ENCODE measurements around the gene PRPF6. TPM values are rescaled to one million over a fixed set of nuclear protein-coding genes. Genes with fewer than 3 reads are reported as not detected.

Gene PRPF6
- total RNA-seq, 1 donor from 2014 or later: 52.6 TPM

DNA sequence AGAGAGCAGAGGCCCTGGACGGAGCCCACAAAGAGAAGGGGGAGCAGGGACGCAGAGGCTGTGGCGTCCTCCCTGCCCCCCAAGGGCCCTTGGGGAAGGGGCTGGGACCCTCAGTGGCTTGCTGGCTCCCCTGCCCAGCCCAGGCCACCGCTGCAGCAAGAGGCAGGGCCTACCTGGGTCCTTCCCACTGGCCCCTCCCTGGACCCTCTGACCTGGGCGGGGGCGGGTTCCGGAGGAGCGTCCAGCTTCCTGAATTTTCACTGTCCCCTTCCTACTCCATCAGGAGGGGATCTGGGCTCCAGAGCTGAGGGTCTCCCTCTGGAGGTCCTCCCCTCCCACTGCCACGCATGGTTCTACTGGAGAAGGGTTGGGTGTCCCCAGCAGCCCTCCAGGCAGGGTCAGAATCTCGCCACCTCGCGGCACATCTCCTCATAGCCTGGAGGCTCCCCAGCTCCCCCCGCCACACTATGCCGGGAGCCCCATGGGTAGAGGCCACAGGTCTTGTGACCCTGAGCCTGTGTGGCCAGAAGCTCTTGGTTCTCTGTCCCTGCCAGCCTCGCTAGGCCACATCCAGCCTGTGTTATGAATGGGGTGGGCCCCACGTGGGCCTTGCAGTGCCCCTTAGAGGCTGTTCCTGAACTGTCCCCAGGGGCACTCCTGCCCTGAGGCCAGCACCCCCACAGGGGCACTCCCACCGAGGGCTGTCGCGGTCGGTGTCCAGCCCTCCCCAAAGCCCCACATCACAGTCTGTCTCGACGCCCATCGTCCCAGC, 69.5 kb downstream of the PRPF6 start:
- FAIRE-seq: no peak
- Histone ChIP-seq H3K4me1 (ENCODE audit: insufficient read depth, low read length) (no peaks in the 10 kb centered on the region), H3K27me3 (ENCODE audit: insufficient read depth, low read length) (peaks cover 42% of the 10 kb centered on the region), H4K20me1 (ENCODE audit: insufficient read depth, low read length) (peaks cover 12% of the 10 kb centered on the region), H3K36me3 (ENCODE audit: insufficient read depth, low read length) (no peaks in the 10 kb centered on the region), H3K9ac (ENCODE audit: low read length) (no peak overlapping the region), H3K9me3 (ENCODE audit: insufficient read depth, low read depth, low read length) (no peaks in the 10 kb centered on the region), H3K4me3 (ENCODE audit: insufficient read depth, low read depth, low read length) (no peak overlapping the region), H3K79me2 (ENCODE audit: insufficient read depth, low read length) (no peaks in the 10 kb centered on the region), H3K27ac (ENCODE audit: low read depth, low read length) (no peak overlapping the region), H2AFZ (ENCODE audit: low read depth, low read length) (no peak overlapping the region), H3K4me2 (ENCODE audit: low read length) (no peak overlapping the region)
- Mint-ChIP-seq H3K4me1 (ENCODE audit: low read depth, unreplicated experiment) (peaks cover 6% of the 10 kb centered on the region), H3K4me3 (ENCODE audit: unreplicated experiment) (no peak overlapping the region), H3K27me3 (ENCODE audit: low read depth, unreplicated experiment) (peaks cover 39% of the 10 kb centered on the region), H3K36me3 (ENCODE audit: low read depth, unreplicated experiment) (no peaks in the 10 kb centered on the region), H3K9me3 (ENCODE audit: unreplicated experiment) (no peaks in the 10 kb centered on the region), H3K27ac (ENCODE audit: unreplicated experiment) (no peak overlapping the region)
- TF ChIP-seq, protein P1, sequence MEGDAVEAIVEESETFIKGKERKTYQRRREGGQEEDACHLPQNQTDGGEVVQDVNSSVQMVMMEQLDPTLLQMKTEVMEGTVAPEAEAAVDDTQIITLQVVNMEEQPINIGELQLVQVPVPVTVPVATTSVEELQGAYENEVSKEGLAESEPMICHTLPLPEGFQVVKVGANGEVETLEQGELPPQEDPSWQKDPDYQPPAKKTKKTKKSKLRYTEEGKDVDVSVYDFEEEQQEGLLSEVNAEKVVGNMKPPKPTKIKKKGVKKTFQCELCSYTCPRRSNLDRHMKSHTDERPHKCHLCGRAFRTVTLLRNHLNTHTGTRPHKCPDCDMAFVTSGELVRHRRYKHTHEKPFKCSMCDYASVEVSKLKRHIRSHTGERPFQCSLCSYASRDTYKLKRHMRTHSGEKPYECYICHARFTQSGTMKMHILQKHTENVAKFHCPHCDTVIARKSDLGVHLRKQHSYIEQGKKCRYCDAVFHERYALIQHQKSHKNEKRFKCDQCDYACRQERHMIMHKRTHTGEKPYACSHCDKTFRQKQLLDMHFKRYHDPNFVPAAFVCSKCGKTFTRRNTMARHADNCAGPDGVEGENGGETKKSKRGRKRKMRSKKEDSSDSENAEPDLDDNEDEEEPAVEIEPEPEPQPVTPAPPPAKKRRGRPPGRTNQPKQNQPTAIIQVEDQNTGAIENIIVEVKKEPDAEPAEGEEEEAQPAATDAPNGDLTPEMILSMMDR (IDR thresholded peaks at IDR 0.05; ENCODE audit: insufficient read depth, low read depth, low read length): no peak
- no peak for TF ChIP-seq EZH2 (IDR thresholded peaks at IDR 0.05; ENCODE audit: insufficient read depth, low read length)
- no peak for DNase-seq (ENCODE audit: low read depth)

DNA sequence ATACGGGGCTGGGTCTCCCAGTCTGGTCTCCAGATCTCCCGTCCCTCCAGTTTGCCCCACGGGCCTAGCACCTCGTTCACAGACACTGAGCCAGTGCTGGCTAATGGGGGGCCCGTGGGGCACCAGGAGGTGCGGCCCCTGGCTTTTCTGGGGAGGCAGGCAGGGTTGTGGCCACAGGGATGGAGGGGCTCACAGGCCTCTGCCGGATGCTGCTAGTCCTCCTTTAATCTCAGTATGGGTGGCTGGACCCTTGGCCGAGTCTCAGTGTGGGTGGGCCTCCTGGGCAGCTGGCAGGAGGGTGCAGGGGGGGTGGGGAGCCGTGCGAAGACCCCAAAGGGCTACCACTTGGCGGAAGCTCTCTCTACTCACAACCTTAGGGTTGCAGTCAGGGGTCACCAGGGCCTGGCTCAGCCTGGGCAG, 70.1 kb downstream of the PRPF6 start:
- TF ChIP-seq, protein P1 (IDR thresholded peaks at IDR 0.05; ENCODE audit: insufficient read depth, low read depth, low read length): no peak
- TF ChIP-seq EZH2 (IDR thresholded peaks at IDR 0.05; ENCODE audit: insufficient read depth, low read length): no peak
- Mint-ChIP-seq H3K27ac (ENCODE audit: unreplicated experiment) (no peak overlapping the region), H3K27me3 (ENCODE audit: low read depth, unreplicated experiment) (peaks cover 35% of the 10 kb centered on the region), H3K4me1 (ENCODE audit: low read depth, unreplicated experiment) (peaks cover 6% of the 10 kb centered on the region), H3K36me3 (ENCODE audit: low read depth, unreplicated experiment) (no peaks in the 10 kb centered on the region), H3K4me3 (ENCODE audit: unreplicated experiment) (no peak overlapping the region), H3K9me3 (ENCODE audit: unreplicated experiment) (no peaks in the 10 kb centered on the region)
- Histone ChIP-seq H3K4me2 (ENCODE audit: low read length) (no peak overlapping the region), H3K4me3 (ENCODE audit: insufficient read depth, low read depth, low read length) (no peak overlapping the region), H3K9ac (ENCODE audit: low read length) (no peak overlapping the region), H3K4me1 (ENCODE audit: insufficient read depth, low read length) (peaks cover 3% of the 10 kb centered on the region), H2AFZ (ENCODE audit: low read depth, low read length) (no peak overlapping the region), H3K9me3 (ENCODE audit: insufficient read depth, low read depth, low read length) (no peaks in the 10 kb centered on the region), H3K79me2 (ENCODE audit: insufficient read depth, low read length) (no peaks in the 10 kb centered on the region), H3K27ac (ENCODE audit: low read depth, low read length) (no peak overlapping the region), H3K27me3 (ENCODE audit: insufficient read depth, low read length) (peaks cover 38% of the 10 kb centered on the region), H3K36me3 (ENCODE audit: insufficient read depth, low read length) (no peaks in the 10 kb centered on the region), H4K20me1 (ENCODE audit: insufficient read depth, low read length) (peaks cover 12% of the 10 kb centered on the region)
- FAIRE-seq: no peak
- DNase-seq (ENCODE audit: low read depth): no peak
